Measurements from ENCODE around the gene OTUB1. TPM values are rescaled to one million over a fixed set of nuclear protein-coding genes. Genes with fewer than 3 reads are reported as not detected.
A peak's percentile ranks its signal among the peaks of the same experiment; 100 is the strongest.

OTUB1 gene
- total and polyA plus RNA-seq, 9 of the 15 experiments (the other 6 are each of a cell fraction or from before 2014, with no cell fraction given): 29.5 to 134 (median 66.1) TPM

DNA sequence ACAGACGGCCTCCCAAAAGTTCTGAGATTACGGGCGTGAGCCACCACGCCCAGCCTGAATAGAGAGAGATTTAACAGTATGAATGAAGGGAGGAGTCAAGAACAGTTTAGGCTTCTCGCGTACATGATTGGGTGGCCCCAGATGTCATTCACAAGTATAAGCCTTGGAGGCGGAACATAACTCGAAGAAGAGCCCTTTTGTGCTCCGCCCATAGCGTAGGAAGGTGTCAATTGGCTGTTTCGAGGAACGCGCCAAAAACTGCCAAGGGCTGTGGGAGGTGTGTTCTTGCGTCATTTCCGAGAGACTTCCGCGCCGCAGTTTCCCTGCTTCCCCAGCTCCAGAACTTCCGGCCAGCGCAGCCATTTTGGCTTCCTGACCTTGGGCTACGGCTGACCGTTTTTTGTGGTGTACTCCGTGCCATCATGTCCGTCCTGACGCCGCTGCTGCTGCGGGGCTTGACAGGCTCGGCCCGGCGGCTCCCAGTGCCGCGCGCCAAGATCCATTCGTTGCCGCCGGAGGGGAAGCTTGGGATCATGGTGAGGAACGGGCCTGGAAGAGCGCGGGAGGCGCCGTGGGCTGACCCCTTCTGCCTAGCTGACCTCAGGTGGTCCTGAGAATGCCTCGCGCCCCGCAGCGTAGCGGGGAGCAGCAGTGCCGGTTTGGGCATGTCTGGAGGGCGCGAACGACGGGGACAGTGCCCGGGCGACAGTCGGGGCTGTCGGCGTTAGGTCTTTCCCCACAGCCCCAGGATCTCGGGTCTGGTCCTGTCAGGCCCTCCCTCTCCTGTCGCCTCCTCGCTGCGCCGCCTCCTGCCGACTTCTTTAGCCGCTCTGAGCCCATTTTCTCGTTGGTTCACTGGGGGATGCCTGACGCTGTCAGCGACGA lies 11.7 kb upstream of the OTUB1 start, which contains the start of gene COX8A (continued):
- peak; percentile 80; the same call in 1 of the 2 replicates for TF ChIP-seq KAT7 (CRISPR knock-in tag; IDR thresholded peaks at IDR 0.05; ENCODE audit: borderline replicate concordance)
- no peak for TF ChIP-seq SMARCA5 (IDR thresholded peaks at IDR 0.05)
- TF ChIP-seq EWSR1 (IDR thresholded peaks at IDR 0.05; ENCODE audit: borderline replicate concordance, low read depth, partially characterized antibody): no peak
- peak in 1 of 2 experiments; percentile 65; a peak in 2 of 4 replicates for TF ChIP-seq TBL1XR1 (IDR thresholded peaks at IDR 0.05; ENCODE audit: low read length in 2 of 2)
- TF ChIP-seq ZNF124 (CRISPR knock-in tag; IDR thresholded peaks at IDR 0.05): no peak
- peak; percentile 73 for TF ChIP-seq MYC (IDR thresholded peaks at IDR 0.05; ENCODE audit: low read depth, low read length)
- peak; percentile 87 for TF ChIP-seq MYC (CRISPR knock-in tag; IDR thresholded peaks at IDR 0.05; ENCODE audit: borderline replicate concordance, low read depth)
- no peak for TF ChIP-seq SIX5 (IDR thresholded peaks at IDR 0.05; ENCODE audit: borderline replicate concordance in 1 of 2, insufficient read depth in 1 of 2, low read depth in 1 of 2, low read length in 2 of 2)
- TF ChIP-seq ZNF232 (CRISPR knock-in tag; IDR thresholded peaks at IDR 0.05): no peak
- peak; percentile 83 for TF ChIP-seq TBP (optimal IDR thresholded peaks at IDR 0.05; ENCODE audit: low read depth, low read length)
- TF ChIP-seq CBX5 (IDR thresholded peaks at IDR 0.05; ENCODE audit: borderline replicate concordance, low read depth): 0 out of 2 replicates have a peak, but pooled peaks have one; percentile 49
- TF ChIP-seq, protein P1, sequence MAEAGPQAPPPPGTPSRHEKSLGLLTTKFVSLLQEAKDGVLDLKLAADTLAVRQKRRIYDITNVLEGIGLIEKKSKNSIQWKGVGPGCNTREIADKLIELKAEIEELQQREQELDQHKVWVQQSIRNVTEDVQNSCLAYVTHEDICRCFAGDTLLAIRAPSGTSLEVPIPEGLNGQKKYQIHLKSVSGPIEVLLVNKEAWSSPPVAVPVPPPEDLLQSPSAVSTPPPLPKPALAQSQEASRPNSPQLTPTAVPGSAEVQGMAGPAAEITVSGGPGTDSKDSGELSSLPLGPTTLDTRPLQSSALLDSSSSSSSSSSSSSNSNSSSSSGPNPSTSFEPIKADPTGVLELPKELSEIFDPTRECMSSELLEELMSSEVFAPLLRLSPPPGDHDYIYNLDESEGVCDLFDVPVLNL (CRISPR knock-in tag; IDR thresholded peaks at IDR 0.05; ENCODE audit: low read depth): peak; percentile 96
- no peak for TF ChIP-seq GATA2 (CRISPR knock-in tag; IDR thresholded peaks at IDR 0.05)
- TF ChIP-seq ZBTB40 (IDR thresholded peaks at IDR 0.05): peak; percentile 95
- TF ChIP-seq ZBTB40 (CRISPR knock-in tag; IDR thresholded peaks at IDR 0.05): no peak
- TF ChIP-seq TRIM28 (IDR thresholded peaks at IDR 0.05): 0 out of 2 replicates have a peak, but pooled peaks have one; percentile 16
- no peak for TF ChIP-seq HDAC8 (tag; IDR thresholded peaks at IDR 0.05)
- peak; percentile 65 for TF ChIP-seq ASH1L (IDR thresholded peaks at IDR 0.05; ENCODE audit: borderline replicate concordance, low read depth, partially characterized antibody)

Data from K562 (cell line).